Gastrocnemius medialis (tissue), 4 donors: ENCODE results near the gene RNASE11. TPM values are rescaled to one million over a fixed set of nuclear protein-coding genes. Genes with fewer than 3 reads are reported as not detected.
"Not testable (repeated sequence)": the region's sequence is repeated elsewhere in the genome, so short reads cannot be mapped to it uniquely, and the experiment has no call there.

Experiments used
- ATAC-seq, 2 donors: fragments of 150-250 bp; one replicate each; pipeline ENCODE4 v1.9.1; 2016
- DNase-seq, 2 donors: peaks; one replicate each; pipeline ENCODE4 v3.0.0-alpha.2; 2019
- H3K27ac ChIP-seq, 4 donors: fragments of 200-600 bp; sonication (generic); 1 replicate in 1 of 4; 2 replicates in 3 of 4; pipeline ENCODE4 v1.5.1; 2016 to 2018; ENCODE audit warnings: mild to moderate bottlenecking in 2 of 4, moderate library complexity in 1 of 4
- H3K27me3 ChIP-seq, 3 donors: fragments of 200-600 bp; sonication (generic) in 2 of 3; 1 replicate in 1 of 3; 2 replicates in 2 of 3; pipeline versions ENCODE4 v1.5.1 to v1.6.0; 2016 to 2019; ENCODE audit warnings: mild to moderate bottlenecking in 1 of 3, moderate library complexity in 1 of 3
- H3K36me3 ChIP-seq, 2 donors: fragments of 200-600 bp; sonication (generic) in 1 of 2; one replicate each; pipeline ENCODE4 v1.5.1; 2017 to 2018
- H3K4me1 ChIP-seq, 2 donors: fragments of 200-600 bp; sonication (generic) in 1 of 2; one replicate each; pipeline ENCODE4 v1.5.1; 2016 to 2017; ENCODE audit warnings: mild to moderate bottlenecking in 2 of 2
- H3K4me3 ChIP-seq, 4 donors: fragments of 200-600 bp; sonication (generic) in 3 of 4; 1 replicate in 1 of 4; 2 replicates in 3 of 4; pipeline ENCODE4 v1.5.1; 2016 to 2019; ENCODE audit warnings: mild to moderate bottlenecking in 2 of 4
- H3K9me3 ChIP-seq, 3 donors: fragments of 200-600 bp; sonication (generic) in 2 of 3; 1 replicate in 1 of 3; 2 replicates in 2 of 3; pipeline ENCODE4 v1.5.1; 2016 to 2019
- CTCF ChIP-seq, 5 experiments: fragments of 450-650 bp in 3 of 5; fragments of 200-600 bp in 2 of 5; sonication (generic) in 2 of 5; IDR thresholded peaks in 4 of 5; conservative IDR thresholded peaks in 1 of 5; 1 replicate in 4 of 5; 2 replicates in 1 of 5; pipeline ENCODE4 v1.5.1; 2016 to 2019; ENCODE audit warnings: antibody characterized with exemption in 5 of 5, mild to moderate bottlenecking in 3 of 5, moderate library complexity in 3 of 5
- POLR2A ChIP-seq, 2 donors: fragments of 450-650 bp; IDR thresholded peaks; one replicate each; pipeline ENCODE4 v1.6.1; 2017; ENCODE audit warnings: antibody characterized with exemption in 2 of 2, mild to moderate bottlenecking in 2 of 2, moderate library complexity in 2 of 2
- in situ Hi-C, 4 donors: fragments of 200-750 bp; cut with MboI; loops; one replicate each; pipeline versions ENCODE4 v1.15.0 to v1.8.0; 2017; ENCODE audit warnings: low sequenced_read_pairs in 4 of 4
- intact Hi-C: fragments of 100-400 bp; cut with DNase I; formaldehyde crosslinking; loops from one replicate; pipeline ENCODE4 v1.15.1; 2023; ENCODE audit warnings: low total_unique reads
- total RNA-seq, 4 donors: library from RNA; depleted of rRNA; stranded (reverse); fragments of >200 nt; gene quantifications; one replicate each; pipeline versions ENCODE4 v1.1.0 to v1.2.3, GENCODE V29; 2016

RNASE11 gene
- total RNA-seq, 4 donors from 2014 or later: not detected

GRCh38 chr14:20580242-20580641 is 7.6 kb downstream of the RNASE11 start:
- Histone ChIP-seq H3K4me3 (no peak overlapping the region), H3K36me3 (no peaks in the 10 kb centered on the region), H3K27ac (no peak overlapping the region), H3K9me3 (no peaks in the 10 kb centered on the region), H3K27me3 (no peaks in the 10 kb centered on the region), H3K4me1 (no peaks in the 10 kb centered on the region)
- in situ Hi-C loops: no loop called here
- DNase-seq (no peak), ATAC-seq (no peak)
- intact Hi-C loops: no loop called here
- no peak for TF ChIP-seq CTCF (IDR thresholded peaks at IDR 0.05 in 4 of 5, conservative IDR thresholded peaks at IDR 0.05 in 1 of 5)
- TF ChIP-seq POLR2A (IDR thresholded peaks at IDR 0.05): no peak

GRCh38 chr14:20578784-20579502 is 8.9 kb downstream of the RNASE11 start:
- no peaks in the 10 kb centered on the region for H3K9me3 ChIP-seq
- no peaks in the 10 kb centered on the region for H3K36me3 ChIP-seq
- TF ChIP-seq POLR2A (IDR thresholded peaks at IDR 0.05) (no peak), CTCF (IDR thresholded peaks at IDR 0.05 in 4 of 5, conservative IDR thresholded peaks at IDR 0.05 in 1 of 5) (no peak)
- H3K4me1 ChIP-seq: no peaks in the 10 kb centered on the region
- H3K27ac ChIP-seq: no peak overlapping the region
- H3K4me3 ChIP-seq: no peak overlapping the region
- no peaks in the 10 kb centered on the region for H3K27me3 ChIP-seq
- in situ Hi-C loops: no loop called here
- ATAC-seq: no peak
- DNase-seq: no peak
- intact Hi-C loops: no loop called here

GRCh38 chr14:20578325-20578724 is 9.5 kb downstream of the RNASE11 start:
- intact Hi-C loops: no loop called here
- no peak overlapping the region for H3K27ac ChIP-seq
- H3K9me3 ChIP-seq: no peaks in the 10 kb centered on the region
- TF ChIP-seq POLR2A (IDR thresholded peaks at IDR 0.05) (no peak), CTCF (IDR thresholded peaks at IDR 0.05 in 4 of 5, conservative IDR thresholded peaks at IDR 0.05 in 1 of 5) (no peak)
- DNase-seq: no peak
- no peaks in the 10 kb centered on the region for H3K36me3 ChIP-seq
- H3K4me1 ChIP-seq: no peaks in the 10 kb centered on the region
- H3K27me3 ChIP-seq: no peaks in the 10 kb centered on the region
- ATAC-seq: no peak
- H3K4me3 ChIP-seq: no peak overlapping the region
- in situ Hi-C loops: no loop called here

- in situ Hi-C loops, H3K27me3 ChIP-seq, H3K9me3 ChIP-seq, H3K4me3 ChIP-seq, ATAC-seq, intact Hi-C loops, H3K36me3 ChIP-seq, DNase-seq, H3K4me1 ChIP-seq, H3K27ac ChIP-seq: not testable (repeated sequence)
These were observed 15.3 kb downstream of the RNASE11 start for GRCh38 chr14:20572382-20572990.

GRCh38 chr14:20570720-20571119 is 17.1 kb downstream of the RNASE11 start:
- H3K36me3 ChIP-seq, intact Hi-C loops, ATAC-seq: not testable (repeated sequence)

GRCh38 chr14:20569865-20570264 is 17.9 kb downstream of the RNASE11 start:
- H3K9me3 ChIP-seq, H3K4me1 ChIP-seq, H3K4me3 ChIP-seq, H3K27me3 ChIP-seq, DNase-seq, ATAC-seq, H3K36me3 ChIP-seq, intact Hi-C loops, H3K27ac ChIP-seq, in situ Hi-C loops: not testable (repeated sequence)

More at GRCh38 chr14:20570720-20571119, 17.1 kb downstream of the RNASE11 start:
- DNase-seq, H3K9me3 ChIP-seq, H3K27me3 ChIP-seq, H3K4me1 ChIP-seq, H3K27ac ChIP-seq, in situ Hi-C loops, H3K4me3 ChIP-seq: not testable (repeated sequence)
